PC-9 (cell line): ENCODE results near the gene DOK5. TPM values are rescaled to one million over a fixed set of nuclear protein-coding genes. Genes with fewer than 3 reads are reported as not detected.

Experiments
- BruUV-seq: library from RNA; stranded (reverse); fragments of 400-500 nt; replicated peaks from 2 replicates; lab custom pipeline; 2021; lab: Mats Ljungman, UMichigan
- CTCF ChIA-PET: fragments of 300-600 bp; sonication (Branson Sonifier 250); formaldehyde crosslinking; loops from one replicate; lab custom pipeline; 2022; ENCODE audit warnings: antibody characterized with exemption; lab: Charles Lee
- POLR2A ChIA-PET: fragments of 300-600 bp; sonication (Branson Sonifier 250); formaldehyde crosslinking; loops from one replicate; lab custom pipeline; 2022; ENCODE audit warnings: antibody characterized with exemption; ENCODE audit not compliant: unreplicated experiment; lab: Charles Lee
- DNase-seq, 2 experiments: peaks; one replicate each; pipeline versions ENCODE4 v3.0.0 to v3.0.0-alpha.2; 2015 to 2022; ENCODE audit warnings: mixed read lengths in 1 of 2
- H2AFZ ChIP-seq: fragments of 200-600 bp; sonication (generic); 2 replicates; pipeline ENCODE4 v1.8.1; 2017; ENCODE audit warnings: antibody characterized with exemption
- H3F3A ChIP-seq: fragments of 200-600 bp; sonication (generic); 2 replicates; pipeline ENCODE4 v1.8.1; 2017; ENCODE audit warnings: antibody characterized with exemption, mild to moderate bottlenecking, low read depth; ENCODE audit not compliant: insufficient read depth
- H3K27ac ChIP-seq: fragments of 200-600 bp; sonication (generic); 2 replicates; pipeline ENCODE4 v1.6.1; 2016; ENCODE audit warnings: mixed run types
- H3K27me3 ChIP-seq: fragments of 200-600 bp; sonication (generic); 2 replicates; pipeline ENCODE4 v1.6.1; 2016; ENCODE audit warnings: low read depth, mixed run types; ENCODE audit not compliant: insufficient read depth
- H3K36me3 ChIP-seq: fragments of 200-600 bp; sonication (generic); 2 replicates; pipeline ENCODE4 v1.6.1; 2016; ENCODE audit warnings: low read depth, mixed run types
- H3K4me1 ChIP-seq: fragments of 200-600 bp; sonication (generic); replicated peaks from 2 replicates; pipeline ENCODE4 v1.6.1; 2016; ENCODE audit warnings: mixed run types; ENCODE audit not compliant: insufficient read depth
- H3K4me2 ChIP-seq: fragments of 200-600 bp; sonication (generic); 2 replicates; pipeline ENCODE4 v1.6.1; 2017; ENCODE audit warnings: mixed run types
- H3K4me3 ChIP-seq: fragments of 200-600 bp; sonication (generic); 2 replicates; pipeline ENCODE4 v1.6.1; 2016; ENCODE audit warnings: mixed run types
- H3K79me2 ChIP-seq: fragments of 200-600 bp; sonication (generic); 2 replicates; pipeline ENCODE4 v1.6.1; 2017; ENCODE audit warnings: low read depth, mixed run types
- H3K9me2 ChIP-seq: fragments of 200-600 bp; sonication (generic); 2 replicates; pipeline ENCODE4 v1.8.1; 2017; ENCODE audit warnings: mild to moderate bottlenecking; ENCODE audit not compliant: insufficient read depth
- H3K9me3 ChIP-seq: fragments of 200-600 bp; sonication (generic); 2 replicates; pipeline ENCODE4 v1.8.1; 2016; ENCODE audit warnings: low read depth; ENCODE audit not compliant: insufficient read depth
- H4K20me1 ChIP-seq: fragments of 200-600 bp; sonication (generic); 2 replicates; pipeline ENCODE4 v1.8.1; 2017; ENCODE audit not compliant: insufficient read depth
- CTCF ChIP-seq: fragments of 200-600 bp; sonication (generic); conservative IDR thresholded peaks from 2 replicates; pipeline ENCODE4 v1.6.1; 2017; ENCODE audit warnings: mixed run types, antibody characterized with exemption, mild to moderate bottlenecking, moderate library complexity
- EZH2 ChIP-seq: fragments of 200-600 bp; sonication (generic); IDR thresholded peaks from 2 replicates; pipeline ENCODE4 v1.8.0; 2017; ENCODE audit warnings: antibody characterized with exemption, low read depth
- intact Hi-C: fragments of 100-400 bp; cut with micrococcal nuclease; formaldehyde crosslinking; loops from one replicate; pipeline ENCODE4 v1.10.0; 2022; ENCODE audit not compliant: unreplicated experiment
- total RNA-seq: library from RNA; stranded (reverse); gene quantifications from 2 replicates; pipeline ENCODE4 v1.2.3, GENCODE V29; 2021

The DOK5 gene
- total RNA-seq, 1 experiment from 2014 or later = not detected

- no peak overlapping the region for H3K27ac ChIP-seq
- H3K79me2 ChIP-seq = no peaks in the 10 kb centered on the region
- no peak overlapping the region for H2AFZ ChIP-seq
- no peaks in the 10 kb centered on the region for H3F3A ChIP-seq
- no peak for TF ChIP-seq EZH2
- ChIA-PET POLR2A (no interaction called here), CTCF (no interaction called here)
- H4K20me1 ChIP-seq = no peaks in the 10 kb centered on the region
- no peak overlapping the region for H3K4me3 ChIP-seq
- peaks cover 52% of the 10 kb centered on the region for H3K27me3 ChIP-seq
- no peaks in the 10 kb centered on the region for H3K9me2 ChIP-seq
- no peak for DNase-seq
- H3K9me3 ChIP-seq = no peaks in the 10 kb centered on the region
- no peaks in the 10 kb centered on the region for H3K36me3 ChIP-seq
- no peaks in the 10 kb centered on the region for H3K4me1 ChIP-seq
- intact Hi-C loops = no loop called here
- BruUV-seq = no TSS peak
- no peak overlapping the region for H3K4me2 ChIP-seq
These were observed 216.9 kb downstream of the DOK5 start for GRCh38 chr20:54692168-54692887.

- Histone ChIP-seq H3K27me3 (peaks cover 62% of the 10 kb centered on the region), H3K4me2 (no peak overlapping the region), H3K4me1 (no peaks in the 10 kb centered on the region), H3K79me2 (no peaks in the 10 kb centered on the region), H3K36me3 (no peaks in the 10 kb centered on the region), H2AFZ (no peak overlapping the region), H3K9me3 (no peaks in the 10 kb centered on the region), H3F3A (no peaks in the 10 kb centered on the region), H3K27ac (no peak overlapping the region), H4K20me1 (no peaks in the 10 kb centered on the region; the same call in 1 of the 2 replicates), H3K9me2 (no peaks in the 10 kb centered on the region), H3K4me3 (no peak overlapping the region)
- no TSS peak for BruUV-seq
- ChIA-PET POLR2A (no interaction called here), CTCF (no interaction called here)
- no peak for DNase-seq
- intact Hi-C loops = no loop called here
- TF ChIP-seq CTCF (no peak), EZH2 (no peak)
These were observed 219.1 kb downstream of the DOK5 start for GRCh38 chr20:54694516-54694915.

GRCh38 chr20:54698373-54698772 is 223.0 kb downstream of the DOK5 start:
- no peak for DNase-seq
- TF ChIP-seq CTCF (no peak), EZH2 (no peak)
- H3K27ac ChIP-seq = no peak overlapping the region
- ChIA-PET POLR2A (no interaction called here), CTCF (no interaction called here)
- H3F3A ChIP-seq = no peaks in the 10 kb centered on the region
- no TSS peak for BruUV-seq
- no peak overlapping the region for H3K4me3 ChIP-seq
- no peaks in the 10 kb centered on the region for H3K4me1 ChIP-seq
- intact Hi-C loops = no loop called here
- H3K9me2 ChIP-seq = no peaks in the 10 kb centered on the region
- H3K9me3 ChIP-seq = no peaks in the 10 kb centered on the region
- H3K4me2 ChIP-seq = no peak overlapping the region
- no peak overlapping the region for H2AFZ ChIP-seq
- H3K36me3 ChIP-seq = no peaks in the 10 kb centered on the region
- H4K20me1 ChIP-seq = no peaks in the 10 kb centered on the region; the same call in 1 of the 2 replicates
- peaks cover 39% of the 10 kb centered on the region for H3K27me3 ChIP-seq
- H3K79me2 ChIP-seq = no peaks in the 10 kb centered on the region
